Neural progenitor cell (in vitro differentiated cells): ENCODE data around the gene VKORC1. TPM values are rescaled to one million over a fixed set of nuclear protein-coding genes. Genes with fewer than 3 reads are reported as not detected.
"Not testable (repeated sequence)": the region's sequence is repeated elsewhere in the genome, so short reads cannot be mapped to it uniquely, and the experiment has no call there.

Experiments used
- DNase-seq: peaks from one replicate; pipeline ENCODE4 v3.0.0-alpha.2; 2016; ENCODE audit warnings: low spot score
- H2AFZ ChIP-seq: fragments of 200-600 bp; sonication (generic); replicated peaks from 2 replicates; pipeline ENCODE4 v1.6.1; 2016; ENCODE audit warnings: antibody characterized with exemption
- H3F3A ChIP-seq: fragments of 200-600 bp; sonication (generic); 2 replicates; pipeline ENCODE4 v1.6.1; 2016; ENCODE audit warnings: antibody characterized with exemption, low read depth
- H3K27ac ChIP-seq: fragments of 200-600 bp; sonication (generic); 2 replicates; pipeline ENCODE4 v1.5.1; 2016; ENCODE audit warnings: mild to moderate bottlenecking
- H3K27me3 ChIP-seq: fragments of 200-600 bp; sonication (generic); 2 replicates; pipeline ENCODE4 v1.6.1; 2016; ENCODE audit warnings: mild to moderate bottlenecking, moderate library complexity
- H3K36me3 ChIP-seq: fragments of 200-600 bp; sonication (generic); 2 replicates; pipeline ENCODE4 v1.5.1; 2016
- H3K4me1 ChIP-seq: fragments of 200-600 bp; sonication (generic); 2 replicates; pipeline ENCODE4 v1.6.1; 2016; ENCODE audit warnings: mixed run types
- H3K4me2 ChIP-seq: fragments of 200-600 bp; sonication (generic); 2 replicates; pipeline ENCODE4 v1.6.1; 2016
- H3K4me3 ChIP-seq: fragments of 200-600 bp; sonication (generic); 2 replicates; pipeline ENCODE4 v1.5.1; 2016
- H3K79me2 ChIP-seq: fragments of 200-600 bp; sonication (generic); 2 replicates; pipeline ENCODE4 v1.6.1; 2016; ENCODE audit warnings: low read depth
- H3K9ac ChIP-seq: fragments of 200-600 bp; sonication (generic); 2 replicates; pipeline ENCODE4 v1.6.1; 2016
- H3K9me3 ChIP-seq: fragments of 200-600 bp; sonication (generic); 2 replicates; pipeline ENCODE4 v1.5.1; 2016; ENCODE audit warnings: low read depth
- H4K20me1 ChIP-seq: fragments of 200-600 bp; sonication (generic); 2 replicates; pipeline ENCODE4 v1.6.1; 2016; ENCODE audit warnings: low read depth
- H3K27ac Mint-ChIP-seq: 3 replicates; pipeline ENCODE4 v1.8.0; 2021; ENCODE audit warnings: mixed read lengths
- H3K27me3 Mint-ChIP-seq: 2 replicates; pipeline ENCODE4 v1.8.0; 2022; ENCODE audit warnings: low read depth, mild to moderate bottlenecking, inconsistent platforms, moderate library complexity, mixed read lengths; ENCODE audit not compliant: insufficient read depth
- H3K36me3 Mint-ChIP-seq: 3 replicates; pipeline ENCODE4 v1.8.0; 2021; ENCODE audit warnings: mixed read lengths
- H3K4me1 Mint-ChIP-seq: 3 replicates; pipeline ENCODE4 v1.8.0; 2021; ENCODE audit warnings: mixed read lengths
- H3K4me3 Mint-ChIP-seq: 3 replicates; pipeline ENCODE4 v1.8.0; 2021; ENCODE audit warnings: mild to moderate bottlenecking, moderate library complexity, mixed read lengths
- H3K9me3 Mint-ChIP-seq: 3 replicates; pipeline ENCODE4 v1.8.0; 2020; ENCODE audit warnings: mixed read lengths
- CTCF ChIP-seq: fragments of 200-600 bp; sonication (generic); IDR thresholded peaks from 2 replicates; pipeline ENCODE4 v1.5.1; 2017; ENCODE audit warnings: antibody characterized with exemption, mild to moderate bottlenecking
- EZH2 ChIP-seq: fragments of 200-600 bp; sonication (generic); IDR thresholded peaks from 2 replicates; pipeline ENCODE4 v1.6.1; 2017; ENCODE audit warnings: antibody characterized with exemption, mild to moderate bottlenecking, moderate library complexity
- EZH2phosphoT487 ChIP-seq: fragments of 200-600 bp; sonication (generic); IDR thresholded peaks from 2 replicates; pipeline ENCODE4 v1.6.1; 2017; ENCODE audit warnings: antibody characterized with exemption
- total RNA-seq: library from RNA; depleted of rRNA; stranded (reverse); fragments of >200 nt; gene quantifications from 2 replicates; pipeline ENCODE4 v1.2.3, GENCODE V29; 2015; ENCODE audit warnings: low replicate concordance

The VKORC1 gene
- total RNA-seq, 1 donor from 2014 or later, result 95.9 TPM

- Histone ChIP-seq H3K4me1 (peaks cover 22% of the 10 kb centered on the region), H3F3A (peaks cover 29% of the 10 kb centered on the region)
- H3K36me3 Mint-ChIP-seq, H3K27ac ChIP-seq, H3K36me3 ChIP-seq, H3K4me2 ChIP-seq, H3K27me3 Mint-ChIP-seq, H3K9ac ChIP-seq, H3K27ac Mint-ChIP-seq, H4K20me1 ChIP-seq, H2AFZ ChIP-seq, H3K4me3 ChIP-seq, H3K79me2 ChIP-seq, H3K4me3 Mint-ChIP-seq, H3K9me3 ChIP-seq, H3K9me3 Mint-ChIP-seq, DNase-seq, H3K27me3 ChIP-seq: not testable (repeated sequence)
- peaks cover 44% of the 10 kb centered on the region for H3K4me1 Mint-ChIP-seq
These were observed 42.4 kb upstream of the VKORC1 start for GRCh38 chr16:31136822-31137499.

- no peaks in the 10 kb centered on the region for H3K9me3 ChIP-seq
- peaks cover 6% of the 10 kb centered on the region for H4K20me1 ChIP-seq
- H3K4me3 ChIP-seq, result no peak overlapping the region
- Mint-ChIP-seq H3K36me3 (peaks cover under 1% of the 10 kb centered on the region), H3K9me3 (no peaks in the 10 kb centered on the region), H3K4me1 (peaks cover 38% of the 10 kb centered on the region), H3K27me3 (peaks cover 9% of the 10 kb centered on the region), H3K27ac (no peak overlapping the region), H3K4me3 (no peak overlapping the region)
- no peak overlapping the region for H3K27ac ChIP-seq
- no peak for TF ChIP-seq EZH2phosphoT487
- no peak for TF ChIP-seq EZH2
- no peaks in the 10 kb centered on the region for H3K27me3 ChIP-seq
- peaks cover 17% of the 10 kb centered on the region for H3K4me1 ChIP-seq
- H3K4me2 ChIP-seq, result peak overlapping the region; percentile 86
- no peaks in the 10 kb centered on the region for H3K79me2 ChIP-seq
- peaks cover 24% of the 10 kb centered on the region for H3F3A ChIP-seq
- H3K36me3 ChIP-seq, result no peaks in the 10 kb centered on the region
- no peak for DNase-seq
- no peak overlapping the region for H2AFZ ChIP-seq
- H3K9ac ChIP-seq, result no peak overlapping the region
These were observed 41.7 kb upstream of the VKORC1 start for GRCh38 chr16:31136287-31136662.

- Histone ChIP-seq H3K36me3 (no peaks in the 10 kb centered on the region), H3K9me3 (no peaks in the 10 kb centered on the region), H3F3A (peaks cover 20% of the 10 kb centered on the region), H3K79me2 (no peaks in the 10 kb centered on the region), H2AFZ (peak within 1 kb of the TSS; percentile 61), H3K9ac (no peak within 1 kb of the TSS), H3K27ac (no peak within 1 kb of the TSS), H3K4me3 (peak within 1 kb of the TSS; percentile 60), H3K27me3 (no peaks in the 10 kb centered on the region), H3K4me1 (peaks cover 16% of the 10 kb centered on the region), H4K20me1 (peaks cover 6% of the 10 kb centered on the region), H3K4me2 (peak within 1 kb of the TSS; percentile 86)
- peaks cover 9% of the 10 kb centered on the region for H3K27me3 Mint-ChIP-seq
- H3K36me3 Mint-ChIP-seq, result peaks cover 3% of the 10 kb centered on the region
- H3K4me1 Mint-ChIP-seq, result peaks cover 32% of the 10 kb centered on the region
- DNase-seq, result peak; percentile 47
- H3K27ac Mint-ChIP-seq, result peak within 1 kb of the TSS; percentile 16
- H3K4me3 Mint-ChIP-seq, result peak within 1 kb of the TSS; percentile 30
- TF ChIP-seq EZH2phosphoT487 (no peak), CTCF (no peak), EZH2 (no peak)
- no peaks in the 10 kb centered on the region for H3K9me3 Mint-ChIP-seq
These were observed 41.1 kb upstream of the VKORC1 start, which contains the start of gene PRSS8 for GRCh38 chr16:31135535-31136286. TSS of gene PRSS8 (minus strand) at chr16:31135727. CDS start at chr16:31135498, 229 bp downstream.

GRCh38 chr16:31134625-31135534 is 40.3 kb upstream of the VKORC1 start:
- Histone ChIP-seq H3K9ac (no peak overlapping the region), H3K27me3 (no peaks in the 10 kb centered on the region), H3K4me3 (peak overlapping the region; percentile 60), H2AFZ (peak overlapping the region; percentile 61), H3K27ac (no peak overlapping the region), H3K4me2 (peak overlapping the region; percentile 86), H3K79me2 (no peaks in the 10 kb centered on the region), H3K36me3 (no peaks in the 10 kb centered on the region), H4K20me1 (peaks cover 6% of the 10 kb centered on the region), H3K4me1 (peaks cover 16% of the 10 kb centered on the region), H3F3A (peaks cover 20% of the 10 kb centered on the region), H3K9me3 (no peaks in the 10 kb centered on the region)
- Mint-ChIP-seq H3K27ac (no peak overlapping the region), H3K9me3 (no peaks in the 10 kb centered on the region), H3K27me3 (peaks cover 9% of the 10 kb centered on the region), H3K4me1 (peaks cover 28% of the 10 kb centered on the region), H3K36me3 (peaks cover 7% of the 10 kb centered on the region), H3K4me3 (peak overlapping the region; percentile 30)
- peak; percentile 80 for DNase-seq
- TF ChIP-seq EZH2 (no peak), CTCF (peak; percentile 5), EZH2phosphoT487 (no peak)
